Measurements from ENCODE around the gene PRAF2.

PRAF2 gene

DNA sequence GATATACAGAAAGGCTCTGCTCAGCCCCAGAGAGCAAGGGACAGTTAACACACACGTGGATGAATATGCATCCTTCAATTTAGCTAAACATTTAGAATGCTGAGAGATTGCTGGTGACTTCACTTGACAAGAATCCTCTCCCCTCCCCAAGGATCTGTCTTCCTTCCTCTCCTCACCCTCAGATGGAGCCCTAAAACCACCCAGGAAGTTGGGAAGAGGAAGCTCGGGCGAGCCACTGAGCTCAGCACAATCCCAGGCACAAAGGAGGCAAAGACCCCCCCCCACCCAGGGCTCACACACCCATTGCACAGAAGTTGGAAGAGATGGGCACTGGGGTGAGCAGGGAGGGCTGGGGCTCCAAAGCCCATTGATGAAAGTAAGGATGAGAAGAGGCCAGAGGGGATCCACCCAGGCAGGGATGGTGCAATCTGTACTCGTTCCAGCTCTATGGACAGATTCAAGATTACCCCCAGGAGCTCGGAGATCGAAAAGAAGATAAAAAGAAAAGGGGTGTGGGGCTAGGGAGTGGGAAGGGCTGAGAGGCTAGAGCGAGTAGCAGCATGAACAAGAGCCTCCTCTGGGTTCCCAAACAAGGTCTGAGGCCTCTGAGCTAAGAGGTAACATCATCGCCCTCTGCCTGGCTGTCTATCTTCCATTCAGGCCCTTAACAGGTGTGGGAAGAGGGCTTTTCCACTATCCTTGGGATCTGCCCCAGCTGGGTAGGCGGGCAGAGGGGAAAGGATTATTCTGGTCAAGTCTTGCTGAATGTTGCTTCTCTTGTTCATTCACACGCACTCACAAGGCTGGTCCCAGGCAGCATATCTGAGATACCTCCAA lies 31.8 kb downstream of the PRAF2 start:
- DNase-seq: no peak

DNA sequence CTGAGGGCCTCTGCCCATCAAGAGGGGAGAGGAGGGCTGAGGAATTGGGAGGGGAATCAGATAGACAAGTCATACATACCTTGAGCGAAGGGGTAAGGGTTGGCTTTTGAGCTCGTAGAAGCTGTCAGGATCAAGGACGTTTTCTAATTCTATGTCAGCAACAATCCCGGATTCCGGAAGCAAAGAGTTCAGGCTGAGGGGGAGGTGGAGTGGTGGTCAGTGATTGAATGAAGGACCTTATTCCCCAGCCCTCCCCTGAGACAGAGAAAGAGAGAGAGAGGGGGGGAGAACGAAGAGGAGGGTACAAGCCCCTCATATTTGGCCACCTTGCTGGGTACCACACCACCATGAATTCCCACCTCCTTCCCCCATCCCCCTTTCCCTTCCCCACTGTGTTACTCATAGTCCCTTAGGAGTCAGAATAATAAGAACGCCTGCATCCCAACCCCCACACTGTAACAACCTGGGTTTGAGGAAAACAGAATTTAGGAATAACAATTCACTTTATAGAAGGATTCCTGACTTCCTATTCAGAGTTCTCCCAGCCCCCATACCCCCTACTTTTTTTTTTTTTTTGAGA lies 33.3 kb downstream of the PRAF2 start:
- no peak for DNase-seq

DNA sequence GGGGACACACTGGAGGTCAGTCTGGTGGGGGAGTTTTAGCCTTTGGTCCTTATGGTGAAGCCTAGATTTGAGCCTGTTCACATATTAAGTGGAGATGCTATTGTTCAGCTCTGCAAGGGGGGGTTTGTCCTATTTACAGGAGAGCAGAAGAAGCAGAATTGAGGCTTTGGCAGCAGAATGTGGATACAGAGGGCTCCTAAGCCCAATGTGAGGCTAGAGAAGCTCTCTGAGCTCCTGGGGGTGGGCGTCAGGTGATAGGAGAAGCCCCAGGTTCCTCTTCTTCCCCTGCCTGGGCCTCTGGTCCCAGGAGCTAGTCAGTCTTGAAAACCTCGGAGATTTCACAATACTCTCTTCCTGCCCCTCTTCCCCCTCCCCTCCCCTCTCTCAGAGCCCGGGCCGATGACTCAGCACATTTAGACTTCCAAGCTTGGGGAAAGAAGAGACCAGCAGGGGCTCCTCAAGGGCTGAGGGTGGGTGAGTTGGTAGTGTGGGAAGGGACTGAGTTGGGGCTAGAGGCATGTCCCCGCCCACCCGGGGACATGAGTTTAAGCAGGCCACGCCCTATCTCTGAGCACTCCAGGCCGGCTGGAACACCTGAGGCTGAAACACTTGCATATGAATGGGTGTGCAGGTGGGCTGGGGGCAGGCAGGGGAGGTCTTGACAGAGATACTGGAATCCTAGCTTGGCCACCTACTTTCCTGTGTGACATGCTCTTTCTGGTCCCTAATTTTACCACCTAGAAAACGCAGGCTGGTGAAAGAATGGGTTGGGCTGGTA lies 34.0 kb downstream of the PRAF2 start:
- DNase-seq: no peak

DNA sequence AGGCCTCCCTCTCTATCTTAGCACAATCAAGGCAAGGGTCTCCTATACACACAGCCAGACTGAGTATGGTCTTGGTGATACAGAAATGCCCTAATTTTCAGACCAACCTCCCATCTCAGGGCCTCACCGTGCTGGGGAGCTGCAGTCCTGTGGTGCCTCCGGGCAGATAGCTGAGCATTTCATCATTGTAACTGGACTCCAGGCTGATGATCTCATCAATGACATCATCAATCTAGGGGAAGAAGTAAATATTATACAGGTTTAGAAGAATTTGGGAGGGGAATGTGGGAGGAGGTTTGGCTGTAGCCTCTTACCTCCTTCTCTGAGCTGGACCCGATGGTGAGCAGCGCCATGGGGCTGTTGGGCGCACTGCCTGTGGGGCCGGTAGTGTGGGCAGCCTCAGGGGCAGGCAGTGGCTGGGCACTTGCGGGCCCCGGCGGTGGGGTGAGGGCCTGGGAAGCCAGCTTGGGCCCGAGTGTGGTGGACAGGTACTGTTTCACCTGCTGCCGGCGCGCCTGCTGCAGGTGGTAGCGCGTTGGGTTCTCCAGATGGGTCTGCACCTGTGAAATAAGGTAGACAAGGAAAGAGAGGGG lies 35.8 kb downstream of the PRAF2 start:
- no peak for DNase-seq

DNA sequence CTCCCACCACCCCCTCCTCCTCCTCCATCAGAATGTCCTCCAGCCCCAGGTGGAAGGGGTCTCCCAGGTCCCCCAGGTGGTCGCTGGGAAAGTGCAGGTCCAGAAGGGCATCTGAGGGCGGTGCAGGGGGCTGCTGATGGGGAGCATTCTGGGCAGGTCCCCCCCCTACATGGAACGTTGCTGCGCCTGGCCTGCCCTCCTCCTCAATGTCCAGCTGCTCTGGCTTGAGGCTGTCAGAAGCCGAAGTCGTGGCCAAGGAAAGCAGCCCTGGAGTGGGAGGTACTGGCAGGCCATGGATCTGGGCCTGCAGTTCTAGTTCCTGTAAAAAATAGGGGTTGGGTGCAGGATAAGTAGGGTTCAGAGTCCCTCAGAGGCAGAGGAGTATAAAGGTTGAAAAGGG lies 43.5 kb downstream of the PRAF2 start:
- DNase-seq: no peak

DNA sequence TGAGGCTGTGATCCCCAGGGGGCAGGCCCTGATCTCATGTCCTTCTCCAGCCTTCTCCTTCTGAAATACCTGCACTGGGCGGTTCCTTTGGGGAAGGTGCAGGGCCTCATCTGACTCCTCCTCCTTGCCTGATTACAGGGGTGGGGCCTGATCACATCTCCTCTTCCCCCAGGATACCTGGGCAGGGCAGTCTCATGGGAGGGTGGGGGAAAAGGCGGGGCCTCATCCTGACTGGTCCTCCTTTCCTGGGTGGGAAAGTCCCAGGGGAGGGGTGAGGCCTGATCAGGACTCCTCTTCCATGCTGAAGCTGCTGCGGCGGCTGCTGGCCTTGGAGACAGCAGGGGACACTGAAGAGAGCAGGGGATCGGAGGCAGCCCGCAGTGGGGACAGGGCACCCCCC lies 43.9 kb downstream of the PRAF2 start:
- DNase-seq: no peak
